Endothelial cell of umbilical vein (primary cell): ENCODE data around the gene FGFRL1. TPM values are rescaled to one million over a fixed set of nuclear protein-coding genes. Genes with fewer than 3 reads are reported as not detected.

Experiments used
- BruUV-seq: library from RNA; stranded (reverse); fragments of 400-500 nt; replicated peaks from 2 replicates; lab custom pipeline; 2021; lab: Mats Ljungman, UMichigan
- CTCF ChIA-PET: fragments of 300-600, 350-600 bp; sonication (Branson Sonifier 250); formaldehyde crosslinking; loops from one replicate; lab custom pipeline; 2021; ENCODE audit warnings: antibody characterized with exemption, inconsistent platforms; lab: Charles Lee
- POLR2A ChIA-PET: fragments of 300-600, 350-600 bp; sonication (Branson Sonifier 250); formaldehyde crosslinking; loops from one replicate; lab custom pipeline; 2021; ENCODE audit warnings: antibody characterized with exemption, inconsistent platforms; lab: Charles Lee
- DNase-seq: peaks from one replicate; pipeline ENCODE4 v3.0.0-alpha.2; 2011; ENCODE audit warnings: low read depth, low spot score
- FAIRE-seq: peaks from 2 replicates; lab custom pipeline; 2011; peaks lifted over from hg19 to GRCh38; lab: Jason Lieb, UNC
- H2AFZ ChIP-seq: 2 replicates; pipeline ENCODE4 v1.6.0; 2012; ENCODE audit warnings: low read depth, low read length, control low read depth, inconsistent platforms
- H3K27ac ChIP-seq: 2 replicates; pipeline ENCODE4 v1.5.1; 2011; ENCODE audit warnings: low read depth, mild to moderate bottlenecking, control low read depth, low read length, moderate library complexity; ENCODE audit not compliant: insufficient read depth
- H3K27me3 ChIP-seq, 2 experiments: 2 replicates each; pipeline versions ENCODE4 v1.6.0 to v1.6.1; 2011; ENCODE audit warnings: low read length in 2 of 2, mixed read lengths in 1 of 2; ENCODE audit not compliant: control insufficient read depth in 2 of 2, insufficient read depth in 2 of 2
- H3K36me3 ChIP-seq, 2 experiments: 2 replicates in 1 of 2; 3 replicates in 1 of 2; pipeline ENCODE4 v1.5.1; 2011; ENCODE audit warnings: low read length in 2 of 2, mild to moderate bottlenecking in 1 of 2, moderate library complexity in 1 of 2; ENCODE audit not compliant: control insufficient read depth in 2 of 2, insufficient read depth in 2 of 2; ENCODE audit errors: extremely low read depth in 1 of 2
- H3K4me1 ChIP-seq: 3 replicates; pipeline ENCODE4 v1.5.1; 2011; ENCODE audit warnings: mild to moderate bottlenecking, low read length; ENCODE audit not compliant: control insufficient read depth, insufficient read depth; ENCODE audit errors: extremely low read depth
- H3K4me2 ChIP-seq: 2 replicates; pipeline ENCODE4 v1.6.1; 2011; ENCODE audit warnings: low read length, control low read depth, mixed read lengths; ENCODE audit not compliant: insufficient read depth
- H3K4me3 ChIP-seq, 3 experiments: fragments of 200-600 bp in 1 of 3; sonication (generic), shearing (Covaris generic) in 1 of 3; replicated peaks in 1 of 3; 2 replicates each; pipeline ENCODE4 v1.5.1; 2011 to 2016; ENCODE audit warnings: control low read depth in 3 of 3, low read length in 3 of 3, mild to moderate bottlenecking in 2 of 3, inconsistent platforms in 1 of 3, low read depth in 1 of 3, moderate library complexity in 1 of 3; ENCODE audit not compliant: insufficient read depth in 1 of 3
- H3K79me2 ChIP-seq: 2 replicates; pipeline ENCODE4 v1.6.0; 2012; ENCODE audit warnings: low read length, inconsistent platforms; ENCODE audit not compliant: control insufficient read depth, insufficient read depth
- H3K9ac ChIP-seq: replicated peaks from 2 replicates; pipeline ENCODE3; 2011; ENCODE audit warnings: low read length, control low read depth; ENCODE audit not compliant: insufficient read depth; ENCODE audit errors: extremely low read depth
- H3K9me1 ChIP-seq: replicated peaks from 3 replicates; pipeline ENCODE4 v1.6.0; 2011; ENCODE audit warnings: mild to moderate bottlenecking, low read length; ENCODE audit not compliant: control insufficient read depth, insufficient read depth; ENCODE audit errors: extremely low read depth
- H3K9me3 ChIP-seq: replicated peaks from 2 replicates; pipeline ENCODE4 v1.5.1; 2012; ENCODE audit warnings: low read length, inconsistent platforms; ENCODE audit not compliant: control insufficient read depth, insufficient read depth
- H4K20me1 ChIP-seq: replicated peaks from 2 replicates; pipeline ENCODE3; 2011; ENCODE audit warnings: mild to moderate bottlenecking, low read length; ENCODE audit not compliant: control insufficient read depth, insufficient read depth; ENCODE audit errors: extremely low read depth
- CTCF ChIP-seq, 2 donors: IDR thresholded peaks; 1 replicate in 1 of 2; 2 replicates in 1 of 2; pipeline ENCODE4 v1.5.1; 2011; ENCODE audit warnings: low read length in 2 of 2, mild to moderate bottlenecking in 2 of 2, moderate library complexity in 2 of 2, control low read depth in 1 of 2, inconsistent platforms in 1 of 2, low read depth in 1 of 2; ENCODE audit not compliant: insufficient read depth in 1 of 2; ENCODE audit errors: extremely low read depth in 1 of 2
- EZH2 ChIP-seq: IDR thresholded peaks from 2 replicates; pipeline ENCODE4 v1.6.1; 2012; ENCODE audit warnings: borderline replicate concordance, low read depth, mild to moderate bottlenecking, moderate library complexity, low read length, inconsistent platforms; ENCODE audit not compliant: severe bottlenecking
- FOS ChIP-seq: IDR thresholded peaks from 2 replicates; pipeline ENCODE4 v1.6.1; 2011; ENCODE audit warnings: mild to moderate bottlenecking, low read length, moderate library complexity, borderline replicate concordance; ENCODE audit not compliant: insufficient read depth
- GATA2 ChIP-seq: IDR thresholded peaks from 2 replicates; pipeline ENCODE4 v1.7.0; 2011; ENCODE audit warnings: low read depth, mild to moderate bottlenecking, moderate library complexity, mixed read lengths, low read length; ENCODE audit not compliant: insufficient read length, insufficient read depth
- JUN ChIP-seq: IDR thresholded peaks from 2 replicates; pipeline ENCODE4 v1.6.1; 2011; ENCODE audit warnings: borderline replicate concordance, low read depth; ENCODE audit not compliant: insufficient read length, insufficient read depth
- MAX ChIP-seq: IDR thresholded peaks from 2 replicates; pipeline ENCODE4 v1.6.1; 2011; ENCODE audit not compliant: insufficient read depth, insufficient read length
- MYC ChIP-seq: IDR thresholded peaks from one replicate; pipeline ENCODE4 v1.6.1; 2011; ENCODE audit warnings: mild to moderate bottlenecking, low read depth, low read length
- POLR2A ChIP-seq: IDR thresholded peaks from 2 replicates; pipeline ENCODE4 v1.6.1; 2012; ENCODE audit warnings: low read depth, mild to moderate bottlenecking, control low read depth, low read length
- POLR2AphosphoS5 ChIP-seq: IDR thresholded peaks from 2 replicates; pipeline ENCODE4 v1.6.1; 2012; ENCODE audit warnings: low read depth, mild to moderate bottlenecking, control low read depth, low read length, moderate library complexity; ENCODE audit not compliant: insufficient read depth
- dilution Hi-C: fragments of 300-500 bp; cut with MboI; formaldehyde crosslinking; loops from one replicate; pipeline ENCODE4 v1.15.0; 2019; ENCODE audit warnings: low sequenced_read_pairs; ENCODE audit not compliant: extremely low pct_ligation_motif_present
- intact Hi-C: fragments of 100-400 bp; cut with micrococcal nuclease; formaldehyde crosslinking; loops from one replicate; pipeline ENCODE4 v1.10.0; 2022
- polyA plus RNA-seq, 4 experiments: library from polyadenylated mRNA; depleted of rRNA in 3 of 4; stranded (reverse) in 3 of 4; unstranded in 1 of 4; fragments of >200 nt; gene quantifications; 2 replicates each; pipeline versions ENCODE4 v1.2.1 to v1.2.3, GENCODE V29; 2011 to 2012; ENCODE audit warnings: missing spikeins in 1 of 4
- total RNA-seq: library from RNA; stranded (reverse); gene quantifications from 2 replicates; pipeline ENCODE4 v1.2.3, GENCODE V29; 2021

Gene FGFRL1
- total and polyA plus RNA-seq, 2 donors (not counting 3 experiments of a cell fraction or from before 2014, with no cell fraction given): 33.3 to 74.6 TPM

- POLR2A ChIA-PET: no interaction called here
- H3K9me1 ChIP-seq: no peaks in the 10 kb centered on the region
- intact Hi-C loops (no loop called here), dilution Hi-C loops (no loop called here)
- no peak overlapping the region for H2AFZ ChIP-seq
- CTCF ChIA-PET: no interaction called here
- no peaks in the 10 kb centered on the region for H4K20me1 ChIP-seq
- no peak for DNase-seq
- TF ChIP-seq GATA2: no peak
- TF ChIP-seq POLR2A: no peak
- TF ChIP-seq CTCF (IDR thresholded peaks at IDR 0.05; ENCODE audit: extremely low read depth in 1 of 2, insufficient read depth in 1 of 2, low read depth in 1 of 2, low read length in 2 of 2): no peak
- no peak for TF ChIP-seq FOS
- TF ChIP-seq MYC: no peak
- TF ChIP-seq MAX: no peak
- no peak for TF ChIP-seq EZH2
- no peak for TF ChIP-seq POLR2AphosphoS5
- no peak for TF ChIP-seq JUN
- no TSS peak for BruUV-seq
- no peaks in the 10 kb centered on the region for H3K9me3 ChIP-seq
- no peak overlapping the region for H3K4me3 ChIP-seq
- peaks cover 0 to 2% of the 10 kb centered on the region in 2 experiments for H3K36me3 ChIP-seq
- no peaks in the 10 kb centered on the region for H3K79me2 ChIP-seq
- H3K9ac ChIP-seq: no peak overlapping the region
- no peak for FAIRE-seq
- no peak overlapping the region for H3K4me2 ChIP-seq
- H3K27ac ChIP-seq: no peak overlapping the region
- H3K27me3 ChIP-seq: no peaks in the 10 kb centered on the region
- H3K4me1 ChIP-seq: peaks cover 10% of the 10 kb centered on the region
These were observed 20.6 kb upstream of the FGFRL1 start for GRCh38 chr4:990746-991367.
